HG02610 (cell line): ENCODE results near the gene HEATR5B.
"Not testable (repeated sequence)": the region's sequence is repeated elsewhere in the genome, so short reads cannot be mapped to it uniquely, and the experiment has no call there.

Source experiments
- ATAC-seq: cut with Tn5 transposase; IDR thresholded peaks from one replicate; pipeline ENCODE4 v1.9.1; 2021; ENCODE audit warnings: mild to moderate bottlenecking, moderate library complexity; ENCODE audit not compliant: unreplicated experiment

The HEATR5B gene

DNA sequence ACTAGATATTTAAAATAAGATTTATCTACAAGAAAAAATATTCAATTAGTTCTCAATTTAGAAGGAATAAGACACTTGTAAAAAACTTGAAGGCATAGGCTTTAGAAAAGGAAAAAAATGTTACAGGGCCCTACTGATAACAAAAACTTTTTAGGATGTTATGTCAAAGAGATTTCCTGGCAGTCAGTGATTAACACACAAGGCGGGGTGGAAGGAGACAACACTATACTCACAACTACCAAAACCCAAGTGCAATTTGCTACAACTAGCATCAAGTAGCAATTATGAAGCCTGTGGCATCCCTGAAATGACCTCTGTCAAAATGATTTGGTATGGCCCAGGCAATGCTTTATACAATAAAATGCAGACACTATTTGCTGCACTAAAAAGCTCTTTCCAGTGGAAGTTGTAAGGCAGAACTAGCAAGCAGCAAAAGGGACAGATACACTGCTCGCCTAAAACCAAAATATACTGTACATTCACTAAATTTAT is 133.1 kb downstream of the HEATR5B start:
- no peak for ATAC-seq

- no peak for ATAC-seq
Observed at GRCh38 chr2:36949845-36950244, 134.3 kb downstream of the HEATR5B start.

GRCh38 chr2:36945240-36945639 is 138.9 kb downstream of the HEATR5B start:
- ATAC-seq, result not testable (repeated sequence)

DNA sequence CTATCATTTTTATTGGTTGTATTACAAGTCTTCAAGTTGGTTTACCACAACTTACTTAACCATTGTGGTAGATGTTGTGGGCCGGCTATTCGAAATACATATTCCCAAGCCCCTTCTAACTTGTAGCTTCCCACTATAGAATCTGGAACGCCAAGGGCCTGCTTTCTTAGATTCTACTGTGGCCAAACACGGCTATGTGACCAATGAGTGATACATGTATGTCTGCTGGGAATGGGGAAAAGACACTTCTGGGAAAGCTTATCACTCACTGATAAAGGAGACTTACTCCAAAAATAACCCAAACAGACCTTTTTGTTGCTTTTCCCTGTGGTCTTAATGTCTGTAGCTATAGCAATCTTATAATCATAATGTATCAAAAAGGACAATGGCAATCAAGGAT is 142.3 kb downstream of the HEATR5B start:
- ATAC-seq, result no peak

DNA sequence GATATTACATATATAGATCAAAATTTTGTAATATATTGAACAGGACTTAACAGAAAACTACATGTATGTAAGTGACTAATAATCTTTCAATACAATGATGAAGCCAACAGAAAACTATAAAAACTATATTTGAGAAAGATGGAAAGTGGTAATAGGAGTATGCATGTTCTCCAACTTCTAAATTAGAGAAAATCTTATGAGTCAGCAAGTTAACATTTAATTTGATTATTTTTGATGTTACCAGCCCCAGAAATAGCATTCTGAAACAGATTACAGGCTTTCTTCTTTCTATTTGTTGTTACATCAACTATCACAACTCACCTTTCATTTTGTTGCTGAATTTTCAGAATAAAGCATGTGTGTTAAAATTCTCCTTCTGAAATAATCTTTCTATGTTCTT is 147.6 kb downstream of the HEATR5B start:
- ATAC-seq, result not testable (repeated sequence)

DNA sequence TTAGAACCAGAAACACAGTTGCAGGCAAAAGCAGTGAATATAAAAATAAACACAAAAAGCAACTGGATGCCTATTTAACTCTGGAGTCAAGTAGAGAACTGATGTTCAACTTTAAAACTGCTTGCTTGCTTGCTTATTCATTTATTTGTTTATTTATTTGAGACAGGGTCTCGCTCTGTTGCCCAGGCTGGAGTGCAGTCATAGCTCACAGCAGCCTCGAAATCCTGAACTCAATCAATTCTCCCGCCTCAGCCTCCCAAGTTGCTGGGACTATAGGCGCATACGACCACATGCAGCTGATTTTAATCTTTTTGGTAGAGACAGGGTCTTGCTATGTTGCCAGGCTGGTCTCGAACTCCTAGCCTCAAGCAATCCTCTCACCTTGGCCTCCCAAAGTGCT is 152.5 kb downstream of the HEATR5B start:
- not testable (repeated sequence) for ATAC-seq
